ENCODE results near the gene CSNK2A1. TPM values are rescaled to one million over a fixed set of nuclear protein-coding genes. Genes with fewer than 3 reads are reported as not detected.

Gene CSNK2A1
- total RNA-seq, 1 donor from 2014 or later = 207 TPM

- no peak for DNase-seq (ENCODE audit: low read depth, low spot score)
- H3K4me3 Mint-ChIP-seq = no peak overlapping the region
- H3K36me3 Mint-ChIP-seq (ENCODE audit: low read depth) = peaks cover 35% of the 10 kb centered on the region
- peaks cover 15% of the 10 kb centered on the region for H3K27me3 Mint-ChIP-seq (ENCODE audit: low read depth)
- peaks cover 5% of the 10 kb centered on the region for H3K4me1 Mint-ChIP-seq
- peaks cover 41% of the 10 kb centered on the region for H3K9me3 Mint-ChIP-seq
- no peak overlapping the region for H3K27ac Mint-ChIP-seq (ENCODE audit: unreplicated experiment)
- no peak for TF ChIP-seq CTCF (conservative IDR thresholded peaks at IDR 0.05)
These were observed 75.8 kb downstream of the CSNK2A1 start for GRCh38 chr20:467755-468154.

GRCh38 chr20:462199-462991 is 81.2 kb downstream of the CSNK2A1 start, which contains the start of gene TBC1D20:
Gene TBC1D20, minus strand, starts transcription at chr20:462533. Its CDS starts 128 bp downstream, at chr20:462405.
- peak; percentile 70 for DNase-seq (ENCODE audit: low read depth, low spot score)
- Mint-ChIP-seq H3K36me3 (ENCODE audit: low read depth) (peaks cover 2% of the 10 kb centered on the region), H3K4me1 (peaks cover 43% of the 10 kb centered on the region), H3K27me3 (ENCODE audit: low read depth) (peaks cover 4% of the 10 kb centered on the region), H3K4me3 (peak within 1 kb of the TSS; percentile 98), H3K9me3 (peaks cover 8% of the 10 kb centered on the region), H3K27ac (ENCODE audit: unreplicated experiment) (peak within 1 kb of the TSS; percentile 94)
- no peak for TF ChIP-seq CTCF (conservative IDR thresholded peaks at IDR 0.05)

GRCh38 chr20:461254-462198 is 82.1 kb downstream of the CSNK2A1 start:
- Mint-ChIP-seq H3K36me3 (ENCODE audit: low read depth) (no peaks in the 10 kb centered on the region), H3K27ac (ENCODE audit: unreplicated experiment) (peak overlapping the region; percentile 94), H3K9me3 (peaks cover 2% of the 10 kb centered on the region), H3K4me3 (peak overlapping the region; percentile 98), H3K4me1 (peaks cover 45% of the 10 kb centered on the region), H3K27me3 (ENCODE audit: low read depth) (no peaks in the 10 kb centered on the region)
- peak; percentile 33 for DNase-seq (ENCODE audit: low read depth, low spot score)
- no peak for TF ChIP-seq CTCF (conservative IDR thresholded peaks at IDR 0.05)

- Mint-ChIP-seq H3K4me1 (peaks cover 45% of the 10 kb centered on the region), H3K27me3 (ENCODE audit: low read depth) (no peaks in the 10 kb centered on the region), H3K4me3 (peak overlapping the region; percentile 86), H3K36me3 (ENCODE audit: low read depth) (no peaks in the 10 kb centered on the region), H3K9me3 (no peaks in the 10 kb centered on the region), H3K27ac (ENCODE audit: unreplicated experiment) (peak overlapping the region; percentile 6)
- DNase-seq (ENCODE audit: low read depth, low spot score) = no peak
- TF ChIP-seq CTCF (conservative IDR thresholded peaks at IDR 0.05) = no peak
These were observed 82.9 kb downstream of the CSNK2A1 start for GRCh38 chr20:460707-461106.

GRCh38 chr20:460180-460579 is 83.4 kb downstream of the CSNK2A1 start:
- peak overlapping the region; percentile 86 for H3K4me3 Mint-ChIP-seq
- no peak overlapping the region for H3K27ac Mint-ChIP-seq (ENCODE audit: unreplicated experiment)
- no peak for TF ChIP-seq CTCF (conservative IDR thresholded peaks at IDR 0.05)
- H3K9me3 Mint-ChIP-seq = no peaks in the 10 kb centered on the region
- H3K36me3 Mint-ChIP-seq (ENCODE audit: low read depth) = no peaks in the 10 kb centered on the region
- H3K4me1 Mint-ChIP-seq = peaks cover 45% of the 10 kb centered on the region
- DNase-seq (ENCODE audit: low read depth, low spot score) = no peak
- H3K27me3 Mint-ChIP-seq (ENCODE audit: low read depth) = no peaks in the 10 kb centered on the region

Measured in neural crest cell (in vitro differentiated cells).